Nephron progenitor cell (in vitro differentiated cells): ENCODE data around the gene LAPTM5.
A peak's percentile ranks its signal among the peaks of the same experiment; 100 is the strongest.

Source experiments
- DNase-seq: peaks from one replicate; pipeline ENCODE4 v3.0.0; 2021
- H3K27ac Mint-ChIP-seq: 2 replicates; pipeline ENCODE4 v1.8.0; 2021; ENCODE audit warnings: mild to moderate bottlenecking, moderate library complexity, mixed read lengths
- H3K27me3 Mint-ChIP-seq: 2 replicates; pipeline ENCODE4 v1.8.0; 2021; ENCODE audit warnings: mild to moderate bottlenecking, low read depth, mixed read lengths; ENCODE audit not compliant: poor library complexity
- H3K36me3 Mint-ChIP-seq: 2 replicates; pipeline ENCODE4 v1.8.0; 2021; ENCODE audit warnings: low read depth, mixed read lengths
- H3K4me1 Mint-ChIP-seq: 2 replicates; pipeline ENCODE4 v1.8.0; 2021; ENCODE audit warnings: mixed read lengths
- H3K4me3 Mint-ChIP-seq: 2 replicates; pipeline ENCODE4 v1.8.0; 2021; ENCODE audit warnings: mild to moderate bottlenecking, moderate library complexity, mixed read lengths
- H3K9me3 Mint-ChIP-seq: 2 replicates; pipeline ENCODE4 v1.8.0; 2021; ENCODE audit warnings: mild to moderate bottlenecking, moderate library complexity, mixed read lengths
- TF ChIP-seq, protein P1 (sequence below): fragments of 200-600 bp; sonication (generic); IDR thresholded peaks from 2 replicates; pipeline ENCODE4 v1.5.0; 2021; ENCODE audit warnings: antibody characterized with exemption

LAPTM5 gene

DNA sequence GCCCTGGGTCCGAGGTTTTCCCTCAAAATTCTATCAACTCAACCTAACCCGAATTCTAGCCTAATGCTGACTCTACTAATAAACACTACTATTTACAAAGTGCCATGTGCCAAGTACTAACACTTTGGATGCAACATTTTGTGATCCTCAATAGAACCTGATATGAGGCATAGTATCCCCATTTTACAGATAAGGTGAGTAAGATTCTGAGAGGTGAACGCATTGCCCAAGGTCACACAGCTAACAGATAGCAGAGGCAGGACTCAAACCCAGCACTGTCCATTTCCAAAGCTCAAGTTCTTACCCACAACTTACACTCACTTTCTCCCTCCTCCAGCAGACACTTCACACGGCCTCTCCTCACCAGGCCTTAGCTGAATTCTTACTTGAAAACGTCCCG is 46.0 kb upstream of the LAPTM5 start:
- peaks cover 20% of the 10 kb centered on the region for H3K27me3 Mint-ChIP-seq
- no peaks in the 10 kb centered on the region for H3K9me3 Mint-ChIP-seq
- peaks cover 84% of the 10 kb centered on the region for H3K4me1 Mint-ChIP-seq
- DNase-seq = no peak
- no peak overlapping the region for H3K27ac Mint-ChIP-seq
- TF ChIP-seq, protein P1, sequence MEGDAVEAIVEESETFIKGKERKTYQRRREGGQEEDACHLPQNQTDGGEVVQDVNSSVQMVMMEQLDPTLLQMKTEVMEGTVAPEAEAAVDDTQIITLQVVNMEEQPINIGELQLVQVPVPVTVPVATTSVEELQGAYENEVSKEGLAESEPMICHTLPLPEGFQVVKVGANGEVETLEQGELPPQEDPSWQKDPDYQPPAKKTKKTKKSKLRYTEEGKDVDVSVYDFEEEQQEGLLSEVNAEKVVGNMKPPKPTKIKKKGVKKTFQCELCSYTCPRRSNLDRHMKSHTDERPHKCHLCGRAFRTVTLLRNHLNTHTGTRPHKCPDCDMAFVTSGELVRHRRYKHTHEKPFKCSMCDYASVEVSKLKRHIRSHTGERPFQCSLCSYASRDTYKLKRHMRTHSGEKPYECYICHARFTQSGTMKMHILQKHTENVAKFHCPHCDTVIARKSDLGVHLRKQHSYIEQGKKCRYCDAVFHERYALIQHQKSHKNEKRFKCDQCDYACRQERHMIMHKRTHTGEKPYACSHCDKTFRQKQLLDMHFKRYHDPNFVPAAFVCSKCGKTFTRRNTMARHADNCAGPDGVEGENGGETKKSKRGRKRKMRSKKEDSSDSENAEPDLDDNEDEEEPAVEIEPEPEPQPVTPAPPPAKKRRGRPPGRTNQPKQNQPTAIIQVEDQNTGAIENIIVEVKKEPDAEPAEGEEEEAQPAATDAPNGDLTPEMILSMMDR = no peak
- no peak overlapping the region for H3K4me3 Mint-ChIP-seq
- H3K36me3 Mint-ChIP-seq = no peaks in the 10 kb centered on the region

DNA sequence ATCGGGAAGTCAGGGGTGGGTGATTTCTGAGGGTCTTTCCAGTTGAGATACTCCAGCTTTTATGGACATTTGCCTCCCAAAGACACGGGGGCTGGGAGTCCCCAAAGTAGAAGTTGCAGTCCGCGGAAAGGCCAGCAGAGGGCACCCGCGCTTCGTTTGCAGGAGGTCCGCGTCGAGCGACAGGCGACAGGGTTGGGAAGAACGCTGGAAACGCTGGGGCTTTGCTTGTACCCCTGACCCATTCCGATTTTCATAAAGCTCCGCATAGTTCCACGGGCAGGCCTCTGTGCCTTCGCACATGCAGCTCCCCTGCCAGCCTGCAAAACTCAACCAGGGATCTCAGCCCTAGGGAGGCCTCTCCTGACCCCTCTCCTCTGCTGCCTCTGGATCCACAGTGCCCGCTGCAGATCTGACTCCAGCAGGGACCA is 44.2 kb upstream of the LAPTM5 start:
- peak; percentile 98 for DNase-seq
- Mint-ChIP-seq H3K36me3 (no peaks in the 10 kb centered on the region), H3K27ac (no peak overlapping the region), H3K4me3 (peak overlapping the region; percentile 64), H3K4me1 (peaks cover 74% of the 10 kb centered on the region), H3K27me3 (peaks cover 17% of the 10 kb centered on the region), H3K9me3 (no peaks in the 10 kb centered on the region)
- TF ChIP-seq, protein P1 = peak; percentile 94

GRCh38 chr1:30799233-30799511 is 41.6 kb upstream of the LAPTM5 start:
- H3K27ac Mint-ChIP-seq = no peak overlapping the region
- no peaks in the 10 kb centered on the region for H3K9me3 Mint-ChIP-seq
- H3K36me3 Mint-ChIP-seq = no peaks in the 10 kb centered on the region
- TF ChIP-seq, protein P1 = no peak
- DNase-seq = no peak
- no peak overlapping the region for H3K4me3 Mint-ChIP-seq
- peaks cover 47% of the 10 kb centered on the region for H3K4me1 Mint-ChIP-seq
- H3K27me3 Mint-ChIP-seq = peaks cover 10% of the 10 kb centered on the region

DNA sequence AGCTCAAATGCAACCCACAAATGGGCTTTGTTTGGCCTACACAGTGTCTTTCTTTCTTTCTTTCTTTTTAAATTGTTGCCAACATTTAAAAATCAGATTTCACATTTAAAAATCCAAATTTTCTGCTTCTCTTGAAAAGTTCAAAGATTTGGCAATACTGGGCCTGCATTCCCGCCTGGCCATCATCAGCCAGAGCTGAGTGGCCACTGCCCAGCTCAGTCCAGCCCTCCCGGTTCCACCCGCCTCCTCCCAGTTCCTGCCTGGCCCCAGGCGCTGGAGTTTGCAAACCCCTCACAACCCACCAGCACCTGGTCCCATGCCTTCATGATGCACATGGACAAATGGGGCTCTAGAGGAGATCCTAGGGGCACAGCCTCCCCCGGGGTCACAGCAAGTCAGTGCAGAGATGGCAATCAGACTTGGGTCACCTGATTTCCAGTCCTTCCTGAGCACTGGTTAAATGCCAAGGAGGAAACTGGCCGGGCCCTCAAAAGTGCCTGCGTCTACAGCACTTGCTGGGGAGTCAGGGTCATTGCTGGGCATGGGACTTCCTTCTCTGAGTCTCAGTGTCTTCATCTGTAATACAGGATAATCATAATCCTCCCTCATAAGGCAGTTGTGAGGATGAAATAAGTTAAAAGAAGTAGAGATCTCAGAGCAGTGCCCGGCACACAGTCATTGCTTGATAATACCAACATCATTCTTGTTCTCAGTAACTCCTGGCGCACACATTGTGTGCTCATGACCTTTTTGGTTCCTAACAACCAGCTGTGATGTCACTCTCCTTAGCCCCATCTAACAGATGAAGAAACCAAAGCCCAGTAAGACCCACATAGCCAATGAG is 41.0 kb upstream of the LAPTM5 start:
- TF ChIP-seq, protein P1 = no peak
- DNase-seq = no peak
- no peaks in the 10 kb centered on the region for H3K36me3 Mint-ChIP-seq
- H3K4me3 Mint-ChIP-seq = no peak overlapping the region
- H3K27me3 Mint-ChIP-seq = peaks cover 7% of the 10 kb centered on the region
- no peaks in the 10 kb centered on the region for H3K9me3 Mint-ChIP-seq
- H3K4me1 Mint-ChIP-seq = peaks cover 42% of the 10 kb centered on the region
- H3K27ac Mint-ChIP-seq = no peak overlapping the region

GRCh38 chr1:30795026-30795425 is 37.5 kb upstream of the LAPTM5 start:
- Mint-ChIP-seq H3K27ac (no peak overlapping the region), H3K27me3 (peaks cover 33% of the 10 kb centered on the region), H3K9me3 (no peaks in the 10 kb centered on the region), H3K36me3 (no peaks in the 10 kb centered on the region), H3K4me1 (peaks cover 23% of the 10 kb centered on the region), H3K4me3 (no peak overlapping the region)
- TF ChIP-seq, protein P1 = no peak
- DNase-seq = no peak

- no peaks in the 10 kb centered on the region for H3K36me3 Mint-ChIP-seq
- H3K9me3 Mint-ChIP-seq = no peaks in the 10 kb centered on the region
- H3K4me1 Mint-ChIP-seq = peaks cover 24% of the 10 kb centered on the region
- DNase-seq = no peak
- TF ChIP-seq, protein P1 = no peak
- H3K27me3 Mint-ChIP-seq = peaks cover 34% of the 10 kb centered on the region
- H3K4me3 Mint-ChIP-seq = no peak overlapping the region
- H3K27ac Mint-ChIP-seq = no peak overlapping the region
Observed at GRCh38 chr1:30794260-30794659, 36.7 kb upstream of the LAPTM5 start.
